IMR-90 (cell line): ENCODE results near the gene FBRS. TPM values are rescaled to one million over a fixed set of nuclear protein-coding genes. Genes with fewer than 3 reads are reported as not detected.

Experiments used
- ATAC-seq: fragments of 200-7000 bp; cut with Tn5 transposase; 2 replicates; pipeline ENCODE4 v1.9.1; 2020; ENCODE audit warnings: low read depth, mild to moderate bottlenecking, moderate library complexity
- BruUV-seq: library from RNA; stranded (reverse); fragments of 400-500 nt; replicated peaks from 2 replicates; lab custom pipeline; 2021; lab: Mats Ljungman, UMichigan
- CTCF ChIA-PET: fragments of 300-600 bp; formaldehyde crosslinking; extraction: SDS; loops from one replicate; lab custom pipeline; 2021; ENCODE audit warnings: antibody characterized with exemption; lab: Yijun Ruan, JAX
- POLR2A ChIA-PET: fragments of 300-600 bp; sonication (Branson Sonifier 250); formaldehyde crosslinking; loops from one replicate; lab custom pipeline; 2022; ENCODE audit warnings: antibody characterized with exemption; ENCODE audit not compliant: unreplicated experiment; lab: Charles Lee
- DNase-seq: peaks from one replicate; pipeline ENCODE4 v3.0.0; 2013
- H2AFZ ChIP-seq: replicated peaks from 2 replicates; pipeline ENCODE3; 2013; ENCODE audit warnings: low read length, mild to moderate bottlenecking; ENCODE audit not compliant: poor library complexity
- H2AK5ac ChIP-seq: 2 replicates; pipeline ENCODE4 v1.6.1; 2013; ENCODE audit warnings: low read depth, low read length, inconsistent platforms
- H2AK9ac ChIP-seq: replicated peaks from 2 replicates; pipeline ENCODE3; 2013; ENCODE audit warnings: mild to moderate bottlenecking, low read depth, low read length, moderate library complexity; ENCODE audit not compliant: poor library complexity
- H2BK120ac ChIP-seq: 2 replicates; pipeline ENCODE4 v1.6.1; 2013; ENCODE audit warnings: low read depth, low read length, inconsistent platforms
- H2BK15ac ChIP-seq: 3 replicates; pipeline ENCODE4 v1.6.1; 2013; ENCODE audit warnings: low read depth, low read length, inconsistent platforms
- H2BK20ac ChIP-seq: 2 replicates; pipeline ENCODE4 v1.6.1; 2013; ENCODE audit warnings: low read depth, mild to moderate bottlenecking, inconsistent platforms, low read length, moderate library complexity
- H2BK5ac ChIP-seq: 2 replicates; pipeline ENCODE4 v1.6.1; 2013; ENCODE audit warnings: mild to moderate bottlenecking, low read depth, low read length, inconsistent platforms; ENCODE audit not compliant: poor library complexity, severe bottlenecking
- H3K14ac ChIP-seq: replicated peaks from 2 replicates; pipeline ENCODE4 v1.6.1; 2013; ENCODE audit warnings: low read depth, low read length, inconsistent platforms
- H3K18ac ChIP-seq: 2 replicates; pipeline ENCODE4 v1.6.1; 2013; ENCODE audit warnings: low read depth, low read length, control low read depth
- H3K23ac ChIP-seq: 2 replicates; pipeline ENCODE4 v1.6.1; 2013; ENCODE audit warnings: low read depth, low read length, inconsistent platforms
- H3K27ac ChIP-seq: 2 replicates; pipeline ENCODE4 v1.5.1; 2013; ENCODE audit warnings: mild to moderate bottlenecking, control low read depth, low read length; ENCODE audit not compliant: insufficient read depth
- H3K27me3 ChIP-seq: 2 replicates; pipeline ENCODE4 v1.6.1; 2013; ENCODE audit warnings: low read length; ENCODE audit not compliant: control insufficient read depth, insufficient read depth
- H3K36me3 ChIP-seq: 2 replicates; pipeline ENCODE4 v1.6.1; 2013; ENCODE audit warnings: low read length, mixed read lengths; ENCODE audit not compliant: control insufficient read depth, insufficient read depth
- H3K4ac ChIP-seq: 2 replicates; pipeline ENCODE4 v1.6.1; 2013; ENCODE audit warnings: low read depth, low read length, inconsistent platforms
- H3K4me1 ChIP-seq: 2 replicates; pipeline ENCODE4 v1.6.1; 2013; ENCODE audit warnings: low read length, mixed read lengths; ENCODE audit not compliant: control insufficient read depth, insufficient read depth
- H3K4me2 ChIP-seq: 2 replicates; pipeline ENCODE4 v1.6.1; 2013; ENCODE audit warnings: low read depth, mild to moderate bottlenecking, control low read depth, low read length, moderate library complexity
- H3K4me3 ChIP-seq: 2 replicates; pipeline ENCODE4 v1.5.1; 2013; ENCODE audit warnings: low read depth, mild to moderate bottlenecking, control low read depth, low read length, moderate library complexity; ENCODE audit not compliant: insufficient read depth
- H3K56ac ChIP-seq: 2 replicates; pipeline ENCODE4 v1.6.1; 2013; ENCODE audit warnings: low read length, inconsistent platforms; ENCODE audit not compliant: insufficient read depth; ENCODE audit errors: extremely low read depth
- H3K79me1 ChIP-seq, 2 experiments: 2 replicates each; pipeline ENCODE4 v1.6.1; 2013; ENCODE audit warnings: low read length in 2 of 2, inconsistent platforms in 1 of 2, low read depth in 1 of 2
- H3K9ac ChIP-seq: 2 replicates; pipeline ENCODE4 v1.6.1; 2013; ENCODE audit warnings: low read depth, low read length, control low read depth
- H3K9me1 ChIP-seq: 2 replicates; pipeline ENCODE4 v1.6.1; 2013; ENCODE audit warnings: low read length, inconsistent platforms; ENCODE audit not compliant: insufficient read depth
- H3K9me3 ChIP-seq: 2 replicates; pipeline ENCODE4 v1.6.1; 2013; ENCODE audit warnings: low read length; ENCODE audit not compliant: control insufficient read depth, insufficient read depth
- H4K20me1 ChIP-seq: 2 replicates; pipeline ENCODE4 v1.6.1; 2013; ENCODE audit warnings: low read length, inconsistent platforms; ENCODE audit not compliant: insufficient read depth
- H4K5ac ChIP-seq: 2 replicates; pipeline ENCODE4 v1.6.1; 2013; ENCODE audit warnings: mild to moderate bottlenecking, low read depth, low read length, control low read depth
- H4K8ac ChIP-seq, 2 experiments: 2 replicates each; pipeline ENCODE4 v1.6.1; 2013; ENCODE audit warnings: low read depth in 2 of 2, low read length in 2 of 2, control low read depth in 1 of 2, inconsistent platforms in 1 of 2
- H4K91ac ChIP-seq: 2 replicates; pipeline ENCODE4 v1.6.1; 2013; ENCODE audit warnings: low read depth, low read length, inconsistent platforms; ENCODE audit not compliant: insufficient read depth
- BHLHE40 ChIP-seq: fragments of 150-350 bp; IDR thresholded peaks from 2 replicates; pipeline ENCODE4 v1.6.1; 2016; ENCODE audit warnings: mild to moderate bottlenecking, low read depth, low read length
- CEBPB ChIP-seq: IDR thresholded peaks from 2 replicates; pipeline ENCODE4 v1.6.1; 2012; ENCODE audit warnings: low read depth, low read length, improper control_type of control experiment
- MAFK ChIP-seq: IDR thresholded peaks from 2 replicates; pipeline ENCODE4 v1.6.1; 2012; ENCODE audit warnings: low read depth, low read length, improper control_type of control experiment
- MAZ ChIP-seq: IDR thresholded peaks from 2 replicates; pipeline ENCODE4 v1.6.1; 2012; ENCODE audit warnings: low read depth, mild to moderate bottlenecking, low read length, improper control_type of control experiment, moderate library complexity, borderline replicate concordance
- NFE2L2 ChIP-seq: fragments of 150-350 bp; IDR thresholded peaks from 2 replicates; pipeline ENCODE4 v1.6.1; 2016; ENCODE audit warnings: low read depth, mild to moderate bottlenecking, low read length
- POLR2A ChIP-seq: IDR thresholded peaks from 2 replicates; pipeline ENCODE4 v1.6.1; 2012; ENCODE audit warnings: mild to moderate bottlenecking, low read depth, low read length
- RAD21 ChIP-seq: IDR thresholded peaks from 2 replicates; pipeline ENCODE4 v1.6.1; 2012; ENCODE audit warnings: low read length, improper control_type of control experiment
- RFX5 ChIP-seq: IDR thresholded peaks from 2 replicates; pipeline ENCODE4 v1.8.0; 2012; ENCODE audit warnings: low read depth, mild to moderate bottlenecking, low read length, moderate library complexity
- SMC3 ChIP-seq: fragments of 150-350 bp; IDR thresholded peaks from 2 replicates; pipeline ENCODE4 v1.6.1; 2016; ENCODE audit warnings: low read depth, mild to moderate bottlenecking, antibody characterized with exemption, low read length, moderate library complexity
- WGBS, 2 experiments: methylation state at CpG; one replicate each; pipeline versions ENCODE4 v1.1.5 to v1.1.7; 2013; ENCODE audit warnings: missing lambda C conversion rate in 2 of 2; ENCODE audit not compliant: insufficient read length in 1 of 2; ENCODE audit errors: extremely low coverage in 2 of 2; 5-methylcytosine and 5-hydroxymethylcytosine counted together
- dilution Hi-C: fragments of 300-500 bp; cut with HindIII; formaldehyde crosslinking; loops from one replicate; pipeline ENCODE4 v1.14.3; 2018; ENCODE audit warnings: low sequenced_read_pairs; ENCODE audit not compliant: unreplicated experiment
- in situ Hi-C: fragments of 300-500 bp; cut with MboI; formaldehyde crosslinking; loops from 3 replicates; pipeline ENCODE4 v1.14.3; 2019; ENCODE audit warnings: low sequenced_read_pairs, inconsistent platforms, mixed read lengths
- intact Hi-C: fragments of 100-400 bp; cut with micrococcal nuclease; formaldehyde crosslinking; loops from 2 replicates; pipeline ENCODE4 v1.10.0; 2022
- polyA plus RNA-seq, 3 experiments: library from polyadenylated mRNA; depleted of rRNA; stranded (reverse); fragments of >200 nt; gene quantifications; 2 replicates each; pipeline ENCODE4 v1.2.3, GENCODE V29; 2012; ENCODE audit warnings: low replicate concordance in 1 of 3
- total RNA-seq: library from RNA; depleted of rRNA; stranded (reverse); fragments of >200 nt; gene quantifications from 2 replicates; pipeline ENCODE4 v1.2.3, GENCODE V29; 2012
- TF ChIP-seq, protein P1 (sequence below): conservative IDR thresholded peaks from 2 replicates; pipeline ENCODE4 v1.5.1; 2012; ENCODE audit warnings: mild to moderate bottlenecking, low read depth, low read length, improper control_type of control experiment
- TF ChIP-seq, protein P2 (sequence below): fragments of 150-350 bp; IDR thresholded peaks from 2 replicates; pipeline ENCODE4 v1.6.1; 2016; ENCODE audit warnings: low read depth, mild to moderate bottlenecking, low read length, moderate library complexity, borderline replicate concordance

Gene FBRS
- total and polyA plus RNA-seq, 2 of the 4 experiments (the other 2 are of a cell fraction) = 2.0 to 22.4 TPM

DNA sequence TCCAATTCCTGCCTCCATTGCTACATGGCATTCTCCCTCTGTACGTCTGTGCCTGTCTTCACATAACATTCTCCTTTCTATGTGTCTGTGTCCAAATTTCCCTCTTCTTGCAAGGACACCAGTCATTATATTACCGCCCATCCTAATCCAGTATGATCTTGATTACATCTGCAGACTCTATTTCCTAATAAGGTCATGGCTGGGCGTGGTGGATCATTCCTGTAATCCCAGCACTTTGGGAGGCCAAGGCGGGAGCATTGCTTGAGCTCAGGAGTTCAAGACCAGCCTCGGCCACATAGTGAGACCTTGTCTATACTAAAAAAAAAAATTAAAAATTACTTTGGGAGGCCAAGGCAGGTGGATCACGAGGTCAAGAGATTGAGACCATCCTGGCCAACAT is 12.5 kb upstream of the FBRS start:
- Histone ChIP-seq H4K8ac (no peak overlapping the region), H3K27ac (no peak overlapping the region), H3K18ac (no peak overlapping the region), H3K9me3 (no peaks in the 10 kb centered on the region), H3K14ac (no peak overlapping the region), H4K20me1 (no peaks in the 10 kb centered on the region), H3K56ac (no peak overlapping the region), H3K79me1 (no peaks in the 10 kb centered on the region; a peak in 1 of 4 replicates), H3K4me3 (no peak overlapping the region), H2BK120ac (no peak overlapping the region), H2AK9ac (no peak overlapping the region), H3K4ac (no peak overlapping the region), H3K36me3 (no peaks in the 10 kb centered on the region), H3K4me2 (no peak overlapping the region), H4K5ac (no peak overlapping the region), H2BK20ac (no peak overlapping the region), H3K9ac (no peak overlapping the region), H3K9me1 (peaks cover 3% of the 10 kb centered on the region; the same call in 1 of the 2 replicates), H3K23ac (no peak overlapping the region), H2AFZ (no peak overlapping the region), H4K91ac (no peak overlapping the region), H3K4me1 (peaks cover 3% of the 10 kb centered on the region; the same call in 1 of the 2 replicates), H2BK15ac (no peak overlapping the region), H2BK5ac (no peak overlapping the region), H2AK5ac (no peak overlapping the region), H3K27me3 (no peaks in the 10 kb centered on the region)
- ATAC-seq (no peak), DNase-seq (no peak)
- TF ChIP-seq RAD21 (no peak), POLR2A (no peak), MAZ (no peak), RFX5 (no peak), BHLHE40 (no peak), NFE2L2 (no peak), MAFK (no peak), SMC3 (no peak), CEBPB (no peak)
- TF ChIP-seq, protein P1, sequence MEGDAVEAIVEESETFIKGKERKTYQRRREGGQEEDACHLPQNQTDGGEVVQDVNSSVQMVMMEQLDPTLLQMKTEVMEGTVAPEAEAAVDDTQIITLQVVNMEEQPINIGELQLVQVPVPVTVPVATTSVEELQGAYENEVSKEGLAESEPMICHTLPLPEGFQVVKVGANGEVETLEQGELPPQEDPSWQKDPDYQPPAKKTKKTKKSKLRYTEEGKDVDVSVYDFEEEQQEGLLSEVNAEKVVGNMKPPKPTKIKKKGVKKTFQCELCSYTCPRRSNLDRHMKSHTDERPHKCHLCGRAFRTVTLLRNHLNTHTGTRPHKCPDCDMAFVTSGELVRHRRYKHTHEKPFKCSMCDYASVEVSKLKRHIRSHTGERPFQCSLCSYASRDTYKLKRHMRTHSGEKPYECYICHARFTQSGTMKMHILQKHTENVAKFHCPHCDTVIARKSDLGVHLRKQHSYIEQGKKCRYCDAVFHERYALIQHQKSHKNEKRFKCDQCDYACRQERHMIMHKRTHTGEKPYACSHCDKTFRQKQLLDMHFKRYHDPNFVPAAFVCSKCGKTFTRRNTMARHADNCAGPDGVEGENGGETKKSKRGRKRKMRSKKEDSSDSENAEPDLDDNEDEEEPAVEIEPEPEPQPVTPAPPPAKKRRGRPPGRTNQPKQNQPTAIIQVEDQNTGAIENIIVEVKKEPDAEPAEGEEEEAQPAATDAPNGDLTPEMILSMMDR = no peak
- TF ChIP-seq, protein P2, sequence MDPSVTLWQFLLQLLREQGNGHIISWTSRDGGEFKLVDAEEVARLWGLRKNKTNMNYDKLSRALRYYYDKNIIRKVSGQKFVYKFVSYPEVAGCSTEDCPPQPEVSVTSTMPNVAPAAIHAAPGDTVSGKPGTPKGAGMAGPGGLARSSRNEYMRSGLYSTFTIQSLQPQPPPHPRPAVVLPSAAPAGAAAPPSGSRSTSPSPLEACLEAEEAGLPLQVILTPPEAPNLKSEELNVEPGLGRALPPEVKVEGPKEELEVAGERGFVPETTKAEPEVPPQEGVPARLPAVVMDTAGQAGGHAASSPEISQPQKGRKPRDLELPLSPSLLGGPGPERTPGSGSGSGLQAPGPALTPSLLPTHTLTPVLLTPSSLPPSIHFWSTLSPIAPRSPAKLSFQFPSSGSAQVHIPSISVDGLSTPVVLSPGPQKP = no peak
- dilution Hi-C loops = no loop called here
- CTCF ChIA-PET = interaction anchor here (0.6 kb wide), 1 partner anchor 30 kb away, joined by 3 read pairs; no protein-coding TSS in a partner anchor
- 58% methylated on average over 4 of the region's 6 CpGs; no CpG with 5 or more reads in 1 of the 2 experiments for WGBS, 2 experiments
- no TSS peak for BruUV-seq
- intact Hi-C loops = no loop called here
- in situ Hi-C loops = no loop called here
- POLR2A ChIA-PET = no interaction called here
